H4 (cell line): ENCODE data around the gene ARHGEF7. TPM values are rescaled to one million over a fixed set of nuclear protein-coding genes. Genes with fewer than 3 reads are reported as not detected.

Experiments used
- DNase-seq: peaks from one replicate; pipeline ENCODE4 v3.0.0-alpha.2; 2015; ENCODE audit warnings: low spot score
- total RNA-seq: library from RNA; depleted of rRNA; stranded (reverse); fragments of >200 nt; shearing (Covaris generic); gene quantifications from 2 replicates; pipeline ENCODE4 v1.2.3, GENCODE V29; 2014

The ARHGEF7 gene
- total RNA-seq, 1 experiment from 2014 or later: 8.5 TPM

- DNase-seq: no peak
Measured at GRCh38 chr13:111111376-111111937, 3.7 kb upstream of the ARHGEF7 start.

GRCh38 chr13:111112196-111112595 is 2.9 kb upstream of the ARHGEF7 start:
- DNase-seq: no peak

DNA sequence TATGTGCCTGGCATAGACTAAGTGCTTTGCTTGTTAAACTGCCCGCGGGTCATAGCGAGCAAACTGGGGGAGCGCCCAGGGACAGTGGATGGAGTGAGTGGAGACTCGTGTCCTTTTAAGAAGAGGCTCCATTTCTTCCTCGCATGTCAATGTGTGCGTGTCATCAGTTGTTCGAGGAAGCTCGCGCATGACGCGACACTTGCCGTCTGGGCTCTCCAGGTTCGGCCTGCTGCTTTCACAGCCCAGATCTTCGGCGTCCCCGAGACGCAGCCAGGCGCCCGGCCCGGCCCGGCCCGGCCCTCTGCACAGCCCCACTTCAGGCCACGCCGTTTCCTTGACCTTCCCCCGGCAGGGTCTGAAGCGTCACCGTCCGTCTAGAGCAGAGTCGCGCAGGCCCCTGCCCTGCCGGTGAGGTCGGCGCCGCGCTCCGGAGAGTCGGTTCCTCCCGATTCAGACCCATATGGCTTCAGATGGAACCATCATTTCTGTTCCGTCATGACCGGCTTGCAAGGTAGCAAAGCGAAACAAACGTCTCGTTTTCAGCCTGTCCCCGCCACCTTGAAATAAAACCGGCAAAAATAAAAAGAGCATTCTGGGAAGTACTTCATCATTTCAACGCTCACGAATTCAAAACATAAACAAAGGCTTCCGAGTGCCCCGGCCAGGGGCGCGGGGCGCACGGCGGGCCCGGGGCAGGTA is 599 bp upstream of the ARHGEF7 start:
- no peak for DNase-seq

DNA sequence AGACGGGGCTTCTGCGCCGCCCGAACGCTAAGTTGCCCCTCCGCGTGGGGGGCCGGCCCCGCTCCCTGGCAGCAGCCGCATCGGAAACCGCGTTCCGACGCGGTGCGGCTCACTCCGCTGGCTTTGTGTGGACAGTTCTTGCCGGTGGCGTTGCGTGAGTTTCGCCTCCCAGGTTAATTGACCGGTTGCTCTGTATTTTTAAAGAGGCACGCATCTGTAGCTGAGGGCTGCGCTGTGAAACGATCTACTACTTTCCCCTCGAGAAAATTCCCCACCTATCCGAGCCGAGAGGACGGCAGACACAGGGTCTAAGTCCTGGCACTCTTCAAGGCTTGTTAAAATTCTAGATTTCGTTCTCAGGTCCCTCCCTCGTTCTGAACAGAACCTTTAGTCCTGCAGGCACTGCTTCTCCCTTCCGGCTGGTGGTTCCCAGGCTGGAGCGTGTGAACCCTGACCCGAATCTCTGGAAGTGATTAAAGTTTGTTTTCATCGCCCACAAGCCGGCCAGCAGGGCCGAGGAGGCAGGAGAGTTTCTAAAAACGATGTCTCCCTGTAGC is 933 bp downstream of the ARHGEF7 start:
- DNase-seq: no peak

DNA sequence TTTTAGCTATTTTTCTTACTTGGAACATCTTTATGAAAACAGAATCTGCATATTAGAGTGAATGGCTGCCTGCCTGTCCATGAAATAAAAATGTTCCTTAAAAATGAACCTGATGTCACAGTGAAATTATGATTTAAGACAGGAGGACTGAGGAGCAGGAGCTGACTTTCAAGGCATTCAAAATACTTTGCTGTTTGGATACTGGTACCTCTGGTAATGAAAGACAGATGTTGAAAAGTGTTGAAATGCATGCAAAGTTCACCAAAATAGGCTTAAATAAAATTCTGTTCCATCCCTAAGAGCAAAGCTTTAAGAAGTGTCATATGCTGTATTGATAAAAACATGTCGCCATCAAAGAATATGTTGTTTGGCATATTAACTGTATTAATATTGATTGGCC is 1.7 kb downstream of the ARHGEF7 start:
- no peak for DNase-seq

- DNase-seq: no peak
Measured at GRCh38 chr13:111117289-111117688, 2.2 kb downstream of the ARHGEF7 start.

DNA sequence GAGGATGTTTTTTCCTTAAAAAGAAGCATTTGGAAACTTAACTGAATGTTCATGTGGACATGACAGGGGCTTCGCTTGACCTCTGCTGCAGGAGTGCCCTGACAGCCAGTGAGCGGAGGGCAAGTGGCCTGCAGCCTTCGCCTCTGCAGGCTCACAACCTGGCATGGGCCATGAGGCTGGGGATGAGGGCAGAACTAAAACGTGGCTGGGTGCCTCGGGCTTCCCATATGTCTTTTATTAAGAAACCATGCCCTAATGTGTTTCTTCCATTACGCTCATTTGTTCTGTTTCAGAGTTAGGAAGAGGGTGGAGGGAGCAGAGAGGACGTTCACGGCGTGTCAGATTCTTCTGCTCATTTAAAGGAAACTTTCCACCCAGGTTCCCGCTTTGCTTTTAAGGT is 2.9 kb downstream of the ARHGEF7 start:
- DNase-seq: no peak

- DNase-seq: no peak
Measured at GRCh38 chr13:111118898-111119607, 3.9 kb downstream of the ARHGEF7 start.

DNA sequence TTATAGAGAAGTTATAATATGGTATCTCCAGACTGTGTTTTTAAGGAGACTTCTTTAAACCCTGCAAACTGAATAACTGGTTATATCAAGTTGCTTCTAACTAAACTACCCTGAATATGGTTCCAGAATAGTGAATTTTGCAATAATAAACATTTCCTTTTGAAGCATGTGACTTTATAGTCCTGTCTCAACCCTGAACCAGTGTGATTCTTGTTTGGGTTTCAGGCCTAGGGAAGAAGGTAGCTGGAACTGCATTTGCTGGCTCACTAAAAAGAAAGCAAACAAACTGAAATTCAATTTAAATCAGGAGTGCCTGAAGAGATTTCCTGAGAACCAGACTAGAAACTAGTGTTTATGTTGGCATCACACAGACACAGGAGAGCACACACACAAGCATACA is 4.9 kb downstream of the ARHGEF7 start:
- DNase-seq: no peak

- DNase-seq: no peak
Measured at GRCh38 chr13:111120422-111120821, 5.3 kb downstream of the ARHGEF7 start.

DNA sequence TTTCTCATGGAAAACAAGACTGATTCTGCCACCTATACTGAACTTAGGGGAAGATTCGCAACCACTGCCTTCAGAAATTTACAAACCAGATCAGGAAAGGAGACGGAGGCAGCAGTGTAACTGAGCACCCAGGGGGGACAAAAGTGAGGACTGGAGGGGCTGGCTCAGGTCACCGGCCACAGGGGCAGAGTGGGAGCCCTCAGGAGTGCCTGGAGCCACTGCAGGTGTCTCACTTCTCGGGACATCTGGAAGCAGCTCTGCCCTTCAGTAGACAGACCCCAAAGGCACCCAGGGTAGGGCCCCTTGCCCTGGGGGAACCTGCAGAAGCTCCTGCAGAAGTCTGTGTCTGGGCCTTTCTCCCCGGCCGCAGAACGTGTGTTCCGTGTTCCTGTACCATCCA is 5.8 kb downstream of the ARHGEF7 start:
- DNase-seq: no peak

DNA sequence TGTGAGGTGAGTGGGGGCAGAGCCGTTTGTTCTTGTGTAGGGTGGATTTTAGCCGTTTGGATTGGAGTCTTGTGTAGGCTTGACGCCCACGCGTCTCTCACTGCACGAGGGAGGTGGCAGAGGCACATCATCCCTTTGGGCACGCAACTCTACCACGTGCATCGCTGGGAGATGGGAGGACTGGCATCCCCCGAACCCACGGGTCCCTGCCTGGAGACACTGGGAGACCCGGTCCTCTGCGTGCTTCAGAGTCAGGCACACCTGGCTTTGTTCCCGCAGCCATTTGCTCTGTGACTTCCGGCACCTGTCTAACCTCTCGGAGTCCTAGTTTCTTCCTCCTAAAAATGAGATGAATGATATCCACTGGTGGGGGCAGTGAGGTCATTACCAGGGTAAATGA is 6.4 kb downstream of the ARHGEF7 start:
- no peak for DNase-seq

- no peak for DNase-seq
Measured at GRCh38 chr13:111122056-111122455, 6.9 kb downstream of the ARHGEF7 start.

DNA sequence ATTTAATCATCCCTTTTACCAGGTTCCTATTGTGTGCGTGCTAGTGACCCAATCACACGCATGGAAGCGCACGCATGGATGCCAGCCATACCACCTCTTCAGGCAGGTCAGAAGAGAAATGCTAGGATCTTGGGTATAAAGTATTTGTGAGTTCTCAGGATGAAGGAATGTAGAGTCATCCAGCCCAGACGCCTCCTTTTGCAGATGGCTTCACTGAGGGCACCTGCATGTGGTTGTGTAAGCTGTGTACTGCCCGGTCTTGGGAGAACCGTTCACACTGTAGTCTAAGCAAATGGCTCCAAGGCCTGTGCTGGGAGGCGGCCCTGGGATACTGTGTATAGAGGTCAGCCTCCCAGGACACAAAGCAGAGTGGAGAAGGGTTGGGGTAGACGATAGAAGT is 7.5 kb downstream of the ARHGEF7 start:
- DNase-seq: no peak

- no peak for DNase-seq
Measured at GRCh38 chr13:111123221-111123620, 8.1 kb downstream of the ARHGEF7 start.

GRCh38 chr13:111123649-111124048 is 8.5 kb downstream of the ARHGEF7 start:
- DNase-seq: no peak

DNA sequence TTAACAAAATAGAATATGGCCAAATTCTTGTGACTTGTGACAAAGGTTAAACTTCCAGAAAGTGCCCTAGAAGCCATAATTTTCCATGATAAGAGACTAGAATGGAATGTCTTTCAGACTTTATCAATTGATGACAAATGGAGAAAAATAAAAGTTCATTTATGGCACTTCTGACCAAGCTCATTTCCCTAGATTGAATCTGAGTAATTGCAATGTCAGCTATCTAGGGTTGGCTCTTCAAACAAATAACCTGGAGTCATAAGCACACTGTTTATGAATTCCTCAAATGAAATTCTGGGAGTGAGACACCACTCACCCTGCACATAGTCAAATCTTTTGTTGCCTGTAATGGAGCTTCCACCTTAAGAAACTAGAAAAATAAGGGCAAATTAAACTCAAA is 11.4 kb downstream of the ARHGEF7 start:
- DNase-seq: no peak

DNA sequence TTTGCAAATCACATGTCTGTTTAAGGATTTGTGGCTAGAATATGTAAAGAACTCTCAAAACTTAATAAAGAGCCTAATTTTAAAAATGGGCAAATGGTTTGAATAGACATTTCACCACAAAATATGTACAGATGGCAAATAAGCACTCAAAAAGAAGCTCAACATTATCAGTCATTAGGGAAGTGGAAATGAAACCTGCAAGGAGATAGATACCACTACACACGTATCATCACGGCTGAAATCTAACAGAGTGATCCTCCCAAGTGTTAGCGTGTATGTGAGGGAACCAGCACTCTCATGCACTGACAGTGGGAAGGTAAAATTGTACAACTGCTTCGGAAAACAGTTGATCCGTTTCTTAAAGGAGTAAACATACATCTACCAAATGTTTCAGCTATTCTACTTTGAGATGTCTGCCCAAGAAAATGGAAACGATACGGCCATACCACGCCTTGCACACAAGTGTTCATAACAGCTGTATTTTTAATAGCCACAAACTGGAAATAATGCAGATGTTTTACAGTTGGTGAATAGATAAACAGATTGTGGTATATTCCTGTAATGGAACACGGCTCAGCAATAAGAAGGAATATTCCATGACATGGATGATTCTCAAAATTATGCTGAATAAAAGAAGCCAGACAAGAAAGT is 14.5 kb downstream of the ARHGEF7 start:
- no peak for DNase-seq

GRCh38 chr13:111130116-111130508 is 15.0 kb downstream of the ARHGEF7 start:
- no peak for DNase-seq

DNA sequence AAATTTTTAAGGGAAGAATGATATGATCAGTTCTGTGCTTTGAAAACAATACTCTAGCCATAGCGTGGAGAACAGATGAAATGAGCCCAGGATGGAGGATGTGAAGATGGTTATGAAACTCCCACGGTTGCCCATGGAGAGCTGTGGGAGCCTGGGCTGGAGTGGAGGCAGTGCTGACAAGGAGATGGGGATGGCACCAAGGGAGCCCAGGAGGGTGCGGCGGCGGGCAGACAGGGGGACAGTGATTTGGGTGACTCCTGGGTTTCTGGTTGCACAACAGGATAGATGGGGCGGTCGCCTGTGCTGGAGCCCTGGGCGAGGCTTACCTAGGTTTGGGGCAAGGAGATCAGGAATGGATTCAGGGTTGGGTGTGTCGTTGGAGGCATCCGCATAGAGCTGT is 15.9 kb downstream of the ARHGEF7 start:
- no peak for DNase-seq

GRCh38 chr13:111131611-111132010 is 16.5 kb downstream of the ARHGEF7 start:
- no peak for DNase-seq

- no peak for DNase-seq
Measured at GRCh38 chr13:111132948-111133347, 17.8 kb downstream of the ARHGEF7 start.
